Measurements from ENCODE around the gene LIPC.

Gene LIPC

GRCh38 chr15:58392141-58392540 lies 39.6 kb upstream of the LIPC start:
- Histone ChIP-seq H3K4me2 (no peak overlapping the region), H3K4me1 (peaks cover 12% of the 10 kb centered on the region; the same call in 1 of the 2 replicates), H3K36me3 (no peaks in the 10 kb centered on the region), H3K27ac (no peak overlapping the region), H3K27me3 (no peaks in the 10 kb centered on the region), H3K9me3 (no peaks in the 10 kb centered on the region; the same call in 1 of the 2 replicates), H3K9ac (no peak overlapping the region), H4K20me1 (no peaks in the 10 kb centered on the region), H3K4me3 (no peak overlapping the region)
- no peak for TF ChIP-seq Cebpa-rat (IDR thresholded peaks at IDR 0.05)

GRCh38 chr15:58392611-58393161 lies 39.1 kb upstream of the LIPC start:
- Histone ChIP-seq H3K9me3 (no peaks in the 10 kb centered on the region; the same call in 1 of the 2 replicates), H3K4me1 (peaks cover 12% of the 10 kb centered on the region; the same call in 1 of the 2 replicates), H3K4me2 (no peak overlapping the region), H3K4me3 (no peak overlapping the region), H3K27me3 (no peaks in the 10 kb centered on the region), H3K27ac (no peak overlapping the region), H4K20me1 (no peaks in the 10 kb centered on the region), H3K9ac (no peak overlapping the region), H3K36me3 (no peaks in the 10 kb centered on the region)
- TF ChIP-seq Cebpa-rat (IDR thresholded peaks at IDR 0.05), result no peak

GRCh38 chr15:58393241-58393662 lies 38.5 kb upstream of the LIPC start:
- Histone ChIP-seq H3K27ac (no peak overlapping the region), H3K4me3 (no peak overlapping the region), H3K36me3 (no peaks in the 10 kb centered on the region), H3K9me3 (no peaks in the 10 kb centered on the region; the same call in 1 of the 2 replicates), H3K4me2 (no peak overlapping the region), H3K4me1 (peaks cover 12% of the 10 kb centered on the region; the same call in 1 of the 2 replicates), H4K20me1 (no peaks in the 10 kb centered on the region), H3K27me3 (no peaks in the 10 kb centered on the region), H3K9ac (no peak overlapping the region)
- no peak for TF ChIP-seq Cebpa-rat (IDR thresholded peaks at IDR 0.05)

- no peaks in the 10 kb centered on the region for H4K20me1 ChIP-seq
- H3K4me2 ChIP-seq, result no peak overlapping the region
- no peak overlapping the region for H3K4me3 ChIP-seq
Observed at GRCh38 chr15:58396181-58396580, 35.6 kb upstream of the LIPC start.

GRCh38 chr15:58398071-58398470 lies 33.7 kb upstream of the LIPC start:
- H3K4me1 ChIP-seq, result peaks cover under 1% of the 10 kb centered on the region; the same call in 1 of the 2 replicates
- TF ChIP-seq Cebpa-rat (IDR thresholded peaks at IDR 0.05), result no peak
- no peak overlapping the region for H3K4me3 ChIP-seq

More at GRCh38 chr15:58396181-58396580, 35.6 kb upstream of the LIPC start:
- Histone ChIP-seq H3K9me3 (no peaks in the 10 kb centered on the region), H3K36me3 (no peaks in the 10 kb centered on the region), H3K27me3 (no peaks in the 10 kb centered on the region), H3K9ac (no peak overlapping the region), H3K27ac (no peak overlapping the region), H3K4me1 (peaks cover 12% of the 10 kb centered on the region; the same call in 1 of the 2 replicates)
- no peak for TF ChIP-seq Cebpa-rat (IDR thresholded peaks at IDR 0.05)

GRCh38 chr15:58398643-58399042 lies 33.1 kb upstream of the LIPC start:
- Histone ChIP-seq H3K27me3 (no peaks in the 10 kb centered on the region), H3K4me3 (no peak overlapping the region), H3K9ac (no peak overlapping the region), H3K27ac (no peak overlapping the region), H3K36me3 (no peaks in the 10 kb centered on the region), H3K9me3 (no peaks in the 10 kb centered on the region), H4K20me1 (no peaks in the 10 kb centered on the region), H3K4me2 (no peak overlapping the region), H3K4me1 (no peaks in the 10 kb centered on the region)
- no peak for TF ChIP-seq Cebpa-rat (IDR thresholded peaks at IDR 0.05)

More at GRCh38 chr15:58398071-58398470, 33.7 kb upstream of the LIPC start:
- Histone ChIP-seq H3K27me3 (no peaks in the 10 kb centered on the region), H3K4me2 (no peak overlapping the region), H4K20me1 (no peaks in the 10 kb centered on the region), H3K9ac (no peak overlapping the region), H3K36me3 (no peaks in the 10 kb centered on the region), H3K9me3 (no peaks in the 10 kb centered on the region), H3K27ac (no peak overlapping the region)

- H3K36me3 ChIP-seq, result no peaks in the 10 kb centered on the region
- no peaks in the 10 kb centered on the region for H4K20me1 ChIP-seq
- H3K4me2 ChIP-seq, result no peak overlapping the region
- no peak for TF ChIP-seq Cebpa-rat (IDR thresholded peaks at IDR 0.05)
- no peak overlapping the region for H3K9ac ChIP-seq
- H3K4me1 ChIP-seq, result no peaks in the 10 kb centered on the region
- no peak overlapping the region for H3K27ac ChIP-seq
- H3K4me3 ChIP-seq, result no peak overlapping the region
- H3K9me3 ChIP-seq, result peaks cover 2% of the 10 kb centered on the region; the same call in 1 of the 2 replicates
- H3K27me3 ChIP-seq, result no peaks in the 10 kb centered on the region
Observed at GRCh38 chr15:58399739-58400138, 32.1 kb upstream of the LIPC start.

- no peaks in the 10 kb centered on the region for H3K36me3 ChIP-seq
- no peaks in the 10 kb centered on the region for H4K20me1 ChIP-seq
- no peak overlapping the region for H3K9ac ChIP-seq
- no peak overlapping the region for H3K27ac ChIP-seq
- TF ChIP-seq Cebpa-rat (IDR thresholded peaks at IDR 0.05), result no peak
- H3K4me3 ChIP-seq, result no peak overlapping the region
- no peak overlapping the region for H3K4me2 ChIP-seq
- no peaks in the 10 kb centered on the region for H3K4me1 ChIP-seq
- H3K9me3 ChIP-seq, result peaks cover 3% of the 10 kb centered on the region; the same call in 1 of the 2 replicates
- no peaks in the 10 kb centered on the region for H3K27me3 ChIP-seq
Observed at GRCh38 chr15:58401276-58401675, 30.5 kb upstream of the LIPC start.

GRCh38 chr15:58401991-58402649 lies 29.7 kb upstream of the LIPC start:
- Histone ChIP-seq H3K9me3 (peaks cover 3% of the 10 kb centered on the region; the same call in 1 of the 2 replicates), H3K4me2 (no peak overlapping the region), H3K36me3 (no peaks in the 10 kb centered on the region), H3K4me1 (no peaks in the 10 kb centered on the region), H3K9ac (no peak overlapping the region), H3K27ac (no peak overlapping the region), H3K4me3 (no peak overlapping the region), H4K20me1 (no peaks in the 10 kb centered on the region), H3K27me3 (no peaks in the 10 kb centered on the region)
- TF ChIP-seq Cebpa-rat (IDR thresholded peaks at IDR 0.05), result no peak

GRCh38 chr15:58403581-58403980 lies 28.2 kb upstream of the LIPC start:
- Histone ChIP-seq H4K20me1 (no peaks in the 10 kb centered on the region), H3K27ac (no peak overlapping the region), H3K4me1 (no peaks in the 10 kb centered on the region), H3K36me3 (no peaks in the 10 kb centered on the region), H3K9ac (no peak overlapping the region), H3K4me2 (no peak overlapping the region), H3K4me3 (no peak overlapping the region), H3K27me3 (no peaks in the 10 kb centered on the region), H3K9me3 (peaks cover 3% of the 10 kb centered on the region; the same call in 1 of the 2 replicates)
- TF ChIP-seq Cebpa-rat (IDR thresholded peaks at IDR 0.05), result no peak
